ENCODE results near the gene PAX3. TPM values are rescaled to one million over a fixed set of nuclear protein-coding genes. Genes with fewer than 3 reads are reported as not detected.

PAX3 gene
- total and polyA plus RNA-seq, 2 experiments from 2014 or later = 8.0 to 19.3 TPM

GRCh38 chr2:222315443-222316121, 16.8 kb upstream of the PAX3 start:
- Histone ChIP-seq H3K4me3 (no peak overlapping the region), H3K27ac (no peak overlapping the region), H3K9me3 (ENCODE audit: low read depth) (no peaks in the 10 kb centered on the region), H3K4me1 (ENCODE audit: low read depth) (peaks cover 13% of the 10 kb centered on the region), H3K27me3 (peaks cover 67% of the 10 kb centered on the region), H3K36me3 (no peaks in the 10 kb centered on the region)
- no peak for DNase-seq (ENCODE audit: low read depth in 1 of 2, low spot score in 1 of 2)
- TF ChIP-seq CTCF (IDR thresholded peaks at IDR 0.05; ENCODE audit: low read depth, low read length) = no peak

DNA sequence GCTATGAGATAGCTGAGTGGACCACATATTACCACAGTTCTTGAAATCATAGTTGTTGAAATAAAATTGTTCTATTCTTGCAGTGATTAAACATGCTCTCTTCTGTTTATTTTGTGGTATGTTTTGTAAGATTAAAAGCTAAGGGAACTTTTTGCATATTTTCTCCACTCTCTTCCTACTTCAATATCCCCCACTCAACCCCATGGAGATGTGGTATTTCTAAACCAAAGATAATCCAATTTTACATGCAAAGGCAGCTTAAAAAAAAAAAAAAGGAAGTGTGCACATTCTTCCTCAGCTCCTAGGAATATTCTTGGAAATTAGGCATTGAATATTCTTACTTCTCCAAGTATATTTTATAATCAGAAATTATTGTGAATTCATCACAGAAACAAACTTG, 15.0 kb upstream of the PAX3 start:
- Histone ChIP-seq H3K9me3 (ENCODE audit: low read depth) (no peaks in the 10 kb centered on the region), H3K4me3 (no peak overlapping the region), H3K27ac (no peak overlapping the region), H3K36me3 (no peaks in the 10 kb centered on the region), H3K27me3 (peaks cover 84% of the 10 kb centered on the region), H3K4me1 (ENCODE audit: low read depth) (peaks cover 13% of the 10 kb centered on the region)
- TF ChIP-seq CTCF (IDR thresholded peaks at IDR 0.05; ENCODE audit: low read depth, low read length) = no peak
- no peak for DNase-seq (ENCODE audit: low read depth in 1 of 2, low spot score in 1 of 2)

DNA sequence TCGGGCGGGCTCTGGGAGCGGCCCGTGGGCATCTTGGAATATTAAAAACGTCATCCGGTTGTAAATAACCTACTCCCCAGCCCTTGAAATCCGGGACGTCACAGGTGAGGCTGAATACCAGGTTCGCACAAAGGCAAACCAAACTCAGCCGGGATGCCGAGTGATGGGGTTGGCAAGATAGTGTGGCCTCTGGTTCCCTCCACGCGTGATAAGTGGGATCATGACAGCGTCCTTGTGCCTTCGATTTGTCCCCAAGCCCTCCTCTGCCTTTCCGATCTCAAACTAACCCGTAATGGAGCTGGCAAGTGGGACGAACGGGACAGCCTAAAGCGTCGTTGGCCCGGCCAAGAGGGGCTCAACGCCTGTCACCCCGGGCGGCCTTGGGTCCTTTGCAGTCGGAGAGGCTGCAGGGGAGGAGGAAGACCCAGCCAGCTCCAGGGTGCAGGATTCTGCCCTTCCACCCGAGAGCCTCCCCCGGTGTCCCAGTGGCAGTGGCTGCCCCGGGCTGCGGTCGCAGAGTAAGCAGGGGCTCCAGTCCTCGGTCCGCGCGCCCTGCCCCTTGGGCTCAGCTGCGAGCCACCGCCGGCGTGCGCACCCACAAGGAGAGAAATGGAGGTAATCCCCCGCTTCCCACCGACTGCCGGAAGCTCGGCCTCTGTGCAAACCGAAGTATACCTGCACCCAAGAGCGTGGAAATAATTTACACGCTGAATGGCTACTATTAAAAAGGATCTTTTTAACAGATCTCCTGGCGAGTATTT, 13.4 kb upstream of the PAX3 start:
- DNase-seq (ENCODE audit: low read depth in 1 of 2, low spot score in 1 of 2) = no peak
- H3K4me3 ChIP-seq = peak overlapping the region; percentile 4
- TF ChIP-seq CTCF (IDR thresholded peaks at IDR 0.05; ENCODE audit: low read depth, low read length) = no peak
- H3K27me3 ChIP-seq = peaks cover 100% of the 10 kb centered on the region
- H3K9me3 ChIP-seq (ENCODE audit: low read depth) = no peaks in the 10 kb centered on the region
- H3K4me1 ChIP-seq (ENCODE audit: low read depth) = peaks cover 6% of the 10 kb centered on the region
- no peak overlapping the region for H3K27ac ChIP-seq
- no peaks in the 10 kb centered on the region for H3K36me3 ChIP-seq

DNA sequence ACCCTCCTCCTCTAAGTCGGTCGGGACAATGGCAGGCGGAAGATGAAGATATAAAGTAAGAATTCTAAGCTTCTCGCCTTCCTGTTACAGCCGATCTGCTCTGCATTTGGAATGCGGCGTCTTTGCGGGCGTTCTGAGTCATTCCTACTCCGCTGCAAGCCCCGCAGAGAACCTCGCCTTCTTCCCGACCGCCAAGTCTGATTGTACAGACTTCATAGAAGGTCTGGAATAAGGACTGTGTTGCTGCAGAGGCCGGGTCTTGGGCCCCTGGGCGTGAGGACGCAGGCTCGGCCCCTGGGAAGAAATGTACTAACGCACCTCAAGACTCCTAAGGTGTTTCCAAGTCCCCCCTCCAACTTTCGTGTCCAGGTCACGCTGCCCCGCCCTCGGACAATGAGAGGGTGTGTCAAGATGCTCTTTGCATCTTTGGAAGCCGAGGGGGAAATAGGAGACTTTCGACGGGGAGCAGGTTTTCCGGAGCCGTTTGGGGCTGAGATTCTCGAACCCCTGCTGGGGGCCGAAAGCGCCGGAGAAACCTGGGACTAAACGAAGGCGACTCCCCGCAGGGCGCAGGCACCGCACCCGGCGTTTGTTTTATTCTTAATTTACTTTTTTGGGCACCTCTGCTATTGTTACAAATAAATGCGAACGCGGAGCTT, 12.7 kb upstream of the PAX3 start:
- no peak for DNase-seq (ENCODE audit: low read depth in 1 of 2, low spot score in 1 of 2)

More for the DNA sequence above, 12.7 kb upstream of the PAX3 start:
- H3K36me3 ChIP-seq = no peaks in the 10 kb centered on the region
- no peaks in the 10 kb centered on the region for H3K9me3 ChIP-seq (ENCODE audit: low read depth)
- TF ChIP-seq CTCF (IDR thresholded peaks at IDR 0.05; ENCODE audit: low read depth, low read length) = no peak
- H3K4me3 ChIP-seq = peak overlapping the region; percentile 4
- H3K27ac ChIP-seq = no peak overlapping the region
- peaks cover 100% of the 10 kb centered on the region for H3K27me3 ChIP-seq
- peaks cover 8% of the 10 kb centered on the region for H3K4me1 ChIP-seq (ENCODE audit: low read depth)

All from cardiac muscle cell (in vitro differentiated cells and primary cell).